ENCODE measurements around the gene PGK2. TPM values are rescaled to one million over a fixed set of nuclear protein-coding genes. Genes with fewer than 3 reads are reported as not detected.
"Not testable (repeated sequence)": the region's sequence is repeated elsewhere in the genome, so short reads cannot be mapped to it uniquely, and the experiment has no call there.

PGK2 gene
- total RNA-seq, 1 donor from 2014 or later: not detected

DNA sequence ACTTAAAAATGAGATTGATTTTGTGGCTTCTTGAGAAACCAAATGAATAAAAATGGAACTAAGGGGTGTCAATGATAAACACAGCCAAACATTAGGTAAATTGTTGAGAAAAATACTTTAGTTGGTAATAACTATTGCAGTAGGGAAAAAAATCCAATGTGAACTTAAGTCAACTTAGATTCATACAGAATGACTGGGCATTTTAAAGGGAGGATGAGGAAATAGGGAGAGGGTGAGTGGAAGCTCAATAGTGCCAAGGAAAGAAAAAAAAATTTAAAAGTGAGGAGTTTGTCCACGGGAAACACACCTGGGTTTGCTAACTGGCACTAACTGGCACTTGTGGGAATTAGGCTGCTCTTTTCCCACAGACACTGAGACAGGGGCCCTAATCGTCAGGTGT lies 26.2 kb upstream of the PGK2 start:
- intact Hi-C loops (cut with micrococcal nuclease): no loop called here
- Histone ChIP-seq H3K9me3 (replicated peaks) (peaks cover 30% of the 10 kb centered on the region), H3K4me1 (no peaks in the 10 kb centered on the region), H3K4me3 (no peak overlapping the region), H3K27me3 (ENCODE audit: low read depth) (no peaks in the 10 kb centered on the region), H3K27ac (replicated peaks) (no peak overlapping the region), H3K36me3 (no peaks in the 10 kb centered on the region)
- TF ChIP-seq, protein P1, sequence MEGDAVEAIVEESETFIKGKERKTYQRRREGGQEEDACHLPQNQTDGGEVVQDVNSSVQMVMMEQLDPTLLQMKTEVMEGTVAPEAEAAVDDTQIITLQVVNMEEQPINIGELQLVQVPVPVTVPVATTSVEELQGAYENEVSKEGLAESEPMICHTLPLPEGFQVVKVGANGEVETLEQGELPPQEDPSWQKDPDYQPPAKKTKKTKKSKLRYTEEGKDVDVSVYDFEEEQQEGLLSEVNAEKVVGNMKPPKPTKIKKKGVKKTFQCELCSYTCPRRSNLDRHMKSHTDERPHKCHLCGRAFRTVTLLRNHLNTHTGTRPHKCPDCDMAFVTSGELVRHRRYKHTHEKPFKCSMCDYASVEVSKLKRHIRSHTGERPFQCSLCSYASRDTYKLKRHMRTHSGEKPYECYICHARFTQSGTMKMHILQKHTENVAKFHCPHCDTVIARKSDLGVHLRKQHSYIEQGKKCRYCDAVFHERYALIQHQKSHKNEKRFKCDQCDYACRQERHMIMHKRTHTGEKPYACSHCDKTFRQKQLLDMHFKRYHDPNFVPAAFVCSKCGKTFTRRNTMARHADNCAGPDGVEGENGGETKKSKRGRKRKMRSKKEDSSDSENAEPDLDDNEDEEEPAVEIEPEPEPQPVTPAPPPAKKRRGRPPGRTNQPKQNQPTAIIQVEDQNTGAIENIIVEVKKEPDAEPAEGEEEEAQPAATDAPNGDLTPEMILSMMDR (IDR thresholded peaks at IDR 0.05; ENCODE audit: borderline replicate concordance): no peak
- DNase-seq: no peak

DNA sequence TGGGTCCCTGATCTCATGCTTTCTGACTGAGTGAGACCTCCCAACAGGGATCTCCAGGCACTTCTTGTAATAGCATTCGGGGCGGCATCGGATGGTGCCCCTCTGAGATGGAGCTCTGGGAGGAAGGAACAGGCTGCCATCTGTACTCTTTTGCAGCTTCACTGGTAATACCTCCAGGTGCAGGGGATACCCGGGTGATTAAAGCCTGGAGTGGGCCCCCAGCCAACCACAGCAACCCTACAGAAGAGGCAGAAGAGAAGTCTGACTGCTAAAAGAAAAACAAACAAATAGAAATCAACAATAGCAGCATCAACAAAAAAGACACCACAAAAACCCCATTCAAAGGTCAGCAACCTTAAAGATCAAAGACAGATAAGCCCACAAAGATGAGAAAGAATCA lies 19.1 kb upstream of the PGK2 start:
- Histone ChIP-seq H3K4me3 (no peak overlapping the region), H3K9me3 (replicated peaks) (peaks cover 26% of the 10 kb centered on the region), H3K36me3 (no peaks in the 10 kb centered on the region), H3K27me3 (ENCODE audit: low read depth) (no peaks in the 10 kb centered on the region), H3K4me1 (no peaks in the 10 kb centered on the region), H3K27ac (replicated peaks) (no peak overlapping the region)
- no peak for DNase-seq
- intact Hi-C loops (cut with micrococcal nuclease): no loop called here
- TF ChIP-seq, protein P1 (IDR thresholded peaks at IDR 0.05; ENCODE audit: borderline replicate concordance): no peak

DNA sequence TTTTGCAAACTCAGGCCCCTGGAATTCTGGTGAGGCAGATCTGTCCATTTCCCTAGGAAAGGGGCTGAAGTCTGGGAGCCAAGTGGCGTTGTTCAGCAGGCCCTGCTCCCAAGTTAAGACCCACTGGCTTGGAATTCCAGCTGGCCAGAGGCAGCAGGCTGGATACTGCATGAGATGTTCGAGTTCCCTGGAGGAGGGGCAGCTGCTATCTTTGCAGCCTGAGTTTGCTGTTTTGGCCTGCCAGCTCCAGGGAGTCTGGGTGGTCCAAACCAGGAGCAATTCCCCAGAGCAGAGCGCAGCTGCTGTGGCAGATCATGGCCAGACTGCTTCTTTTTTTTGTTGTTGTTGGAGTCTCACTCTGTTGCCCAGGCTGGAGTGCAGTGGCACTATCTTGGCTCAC lies 18.2 kb upstream of the PGK2 start:
- TF ChIP-seq, protein P1 (IDR thresholded peaks at IDR 0.05; ENCODE audit: borderline replicate concordance): no peak
- H3K27me3 ChIP-seq (ENCODE audit: low read depth): no peaks in the 10 kb centered on the region
- no peak overlapping the region for H3K27ac ChIP-seq (replicated peaks)
- H3K9me3 ChIP-seq (replicated peaks): peaks cover 17% of the 10 kb centered on the region
- H3K4me1 ChIP-seq: no peaks in the 10 kb centered on the region
- intact Hi-C loops (cut with micrococcal nuclease): no loop called here
- no peak overlapping the region for H3K4me3 ChIP-seq
- H3K36me3 ChIP-seq: no peaks in the 10 kb centered on the region
- DNase-seq: no peak

DNA sequence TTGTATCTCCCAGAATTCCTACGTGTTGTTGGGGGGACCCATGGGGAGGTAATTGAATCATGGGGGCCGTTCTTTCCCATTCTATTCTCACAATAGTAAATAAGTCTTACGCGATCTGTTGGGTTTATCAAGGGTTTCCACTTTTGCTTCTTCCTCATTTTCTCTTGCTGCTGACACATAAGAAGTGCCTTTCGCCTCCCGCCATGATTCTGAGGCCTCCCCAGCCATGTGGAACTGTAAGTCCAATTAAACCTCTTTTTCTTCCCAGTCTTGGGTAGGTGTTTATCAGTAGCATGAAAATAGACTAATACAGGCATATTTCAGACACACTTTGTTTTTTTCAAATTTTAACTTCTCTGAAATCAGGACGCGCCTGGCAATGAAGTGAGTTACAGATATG lies 14.4 kb upstream of the PGK2 start:
- intact Hi-C loops (cut with micrococcal nuclease): no loop called here
- no peaks in the 10 kb centered on the region for H3K36me3 ChIP-seq

DNA sequence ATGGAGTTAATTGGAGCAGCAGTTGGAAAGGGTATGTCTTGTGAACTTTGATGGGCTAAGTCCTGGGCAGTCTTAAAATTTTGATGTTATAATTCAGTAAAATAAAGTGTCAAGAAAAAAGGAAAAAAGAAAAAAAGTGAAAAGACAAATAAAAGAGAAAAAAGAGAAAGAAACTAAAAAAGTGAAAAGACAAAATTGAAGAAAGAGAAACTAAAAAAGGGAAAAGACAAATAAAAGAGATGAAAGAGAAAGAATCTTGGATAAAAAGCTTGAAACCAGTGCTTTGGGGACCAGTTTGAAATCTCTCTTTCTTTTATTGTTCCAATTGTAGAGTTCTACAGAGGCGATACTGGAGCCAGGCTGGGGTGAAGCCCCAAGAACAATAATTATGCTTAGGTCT lies 12.0 kb upstream of the PGK2 start:
- Histone ChIP-seq H3K27ac (replicated peaks) (no peak overlapping the region), H3K36me3 (no peaks in the 10 kb centered on the region), H3K9me3 (replicated peaks) (no peaks in the 10 kb centered on the region), H3K4me3 (no peak overlapping the region), H3K4me1 (no peaks in the 10 kb centered on the region), H3K27me3 (ENCODE audit: low read depth) (no peaks in the 10 kb centered on the region)
- intact Hi-C loops (cut with micrococcal nuclease): no loop called here
- no peak for DNase-seq
- TF ChIP-seq, protein P1 (IDR thresholded peaks at IDR 0.05; ENCODE audit: borderline replicate concordance): no peak

More for the DNA sequence above, 14.4 kb upstream of the PGK2 start:
- TF ChIP-seq, protein P1 (IDR thresholded peaks at IDR 0.05; ENCODE audit: borderline replicate concordance): no peak
- no peak overlapping the region for H3K27ac ChIP-seq (replicated peaks)
- no peaks in the 10 kb centered on the region for H3K9me3 ChIP-seq (replicated peaks)
- no peak for DNase-seq
- H3K4me3 ChIP-seq: no peak overlapping the region
- H3K27me3 ChIP-seq (ENCODE audit: low read depth): no peaks in the 10 kb centered on the region
- H3K4me1 ChIP-seq: no peaks in the 10 kb centered on the region

DNA sequence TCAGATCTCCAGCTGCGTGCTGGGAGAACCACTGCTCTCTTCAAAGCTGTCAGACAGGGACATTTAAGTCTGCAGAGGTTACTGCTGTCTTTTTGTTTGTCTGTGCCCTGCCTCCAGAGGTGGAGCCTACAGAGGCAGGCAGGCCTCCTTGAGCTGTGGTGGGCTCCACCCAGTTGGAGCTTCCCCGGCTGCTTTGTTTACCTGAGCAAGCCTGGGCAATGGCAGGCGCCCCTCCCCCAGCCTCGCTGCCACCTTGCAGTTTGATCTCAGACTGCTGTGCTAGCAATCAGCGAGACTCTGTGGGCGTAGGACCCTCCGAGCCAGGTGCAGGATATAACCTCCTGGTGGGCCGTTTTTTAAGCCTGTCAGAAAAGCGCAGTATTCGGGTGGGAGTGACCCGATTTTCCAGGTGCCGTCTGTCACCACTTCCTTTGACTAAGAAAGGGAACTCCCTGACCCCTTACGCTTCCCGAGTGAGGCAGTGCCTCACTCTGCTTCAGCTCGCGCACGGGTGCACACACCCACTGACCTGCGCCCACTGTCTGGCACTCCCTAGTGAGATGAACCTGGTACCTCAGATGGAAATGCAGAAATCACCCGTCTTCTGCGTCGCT lies 9.9 kb upstream of the PGK2 start:
- H3K4me1 ChIP-seq; DNase-seq; H3K36me3 ChIP-seq; H3K4me3 ChIP-seq; H3K27me3 ChIP-seq (ENCODE audit: low read depth); H3K9me3 ChIP-seq (replicated peaks); intact Hi-C loops (cut with micrococcal nuclease); H3K27ac ChIP-seq (replicated peaks): not testable (repeated sequence)
